OCI-LY3 (cell line): ENCODE data around the gene MOCOS.

Experiments used
- H2AFZ ChIP-seq: fragments of 200-600, 300-600 bp; shearing (Covaris generic); 2 replicates; pipeline ENCODE4 v1.6.0; 2014; ENCODE audit warnings: antibody characterized with exemption, low read depth, low read length
- H3K27ac ChIP-seq: fragments of 200-600, 300-600 bp; sonication (generic); 2 replicates; pipeline ENCODE4 v1.5.1; 2014; ENCODE audit warnings: mild to moderate bottlenecking, low read length, moderate library complexity, mixed read lengths
- H3K27me3 ChIP-seq: fragments of 200-600, 300-600 bp; sonication (generic); 2 replicates; pipeline ENCODE4 v1.6.1; 2014; ENCODE audit warnings: low read depth, low read length, mixed read lengths
- H3K36me3 ChIP-seq: fragments of 200-600, 300-600 bp; sonication (generic); replicated peaks from 2 replicates; pipeline ENCODE3; 2014; ENCODE audit warnings: low read depth, low read length, mixed read lengths
- H3K4me1 ChIP-seq: fragments of 300-600, 200-600 bp; sonication (generic); 2 replicates; pipeline ENCODE4 v1.6.1; 2014; ENCODE audit warnings: low read length, mixed read lengths
- H3K4me2 ChIP-seq: fragments of 200-600, 300-600 bp; sonication (generic); 2 replicates; pipeline ENCODE4 v1.6.1; 2014; ENCODE audit warnings: low read length, mixed read lengths
- H3K4me3 ChIP-seq: fragments of 300-600, 200-600 bp; sonication (generic); 2 replicates; pipeline ENCODE4 v1.5.1; 2014; ENCODE audit warnings: antibody characterized with exemption, mild to moderate bottlenecking, low read length, moderate library complexity
- H3K79me2 ChIP-seq: fragments of 300-600, 200-600 bp; shearing (Covaris generic); 2 replicates; pipeline ENCODE4 v1.6.1; 2014; ENCODE audit warnings: mild to moderate bottlenecking, low read length, mixed read lengths
- H3K9ac ChIP-seq: fragments of 300-600, 200-600 bp; shearing (Covaris generic); 2 replicates; pipeline ENCODE4 v1.6.0; 2014; ENCODE audit warnings: mild to moderate bottlenecking, low read length, moderate library complexity
- H3K9me3 ChIP-seq: fragments of 200-600, 300-600 bp; shearing (Covaris generic); 2 replicates; pipeline ENCODE4 v1.6.1; 2014; ENCODE audit warnings: low read length, mixed read lengths; ENCODE audit not compliant: insufficient read depth
- H4K20me1 ChIP-seq: fragments of 200-600, 300-600 bp; sonication (generic); 2 replicates; pipeline ENCODE4 v1.6.1; 2016; ENCODE audit warnings: low read length, mixed read lengths; ENCODE audit not compliant: insufficient read depth
- EZH2phosphoT487 ChIP-seq: fragments of 200-600 bp; shearing (Covaris generic); IDR thresholded peaks from 2 replicates; pipeline ENCODE4 v1.6.1; 2018; ENCODE audit warnings: antibody characterized with exemption, mixed run types, low read depth
- TF ChIP-seq, protein P1 (sequence below): fragments of 200-600, 300-600 bp; sonication (generic); IDR thresholded peaks from 2 replicates; pipeline ENCODE4 v1.5.1; 2014; ENCODE audit warnings: antibody characterized with exemption, low read length, low read depth

MOCOS gene

DNA sequence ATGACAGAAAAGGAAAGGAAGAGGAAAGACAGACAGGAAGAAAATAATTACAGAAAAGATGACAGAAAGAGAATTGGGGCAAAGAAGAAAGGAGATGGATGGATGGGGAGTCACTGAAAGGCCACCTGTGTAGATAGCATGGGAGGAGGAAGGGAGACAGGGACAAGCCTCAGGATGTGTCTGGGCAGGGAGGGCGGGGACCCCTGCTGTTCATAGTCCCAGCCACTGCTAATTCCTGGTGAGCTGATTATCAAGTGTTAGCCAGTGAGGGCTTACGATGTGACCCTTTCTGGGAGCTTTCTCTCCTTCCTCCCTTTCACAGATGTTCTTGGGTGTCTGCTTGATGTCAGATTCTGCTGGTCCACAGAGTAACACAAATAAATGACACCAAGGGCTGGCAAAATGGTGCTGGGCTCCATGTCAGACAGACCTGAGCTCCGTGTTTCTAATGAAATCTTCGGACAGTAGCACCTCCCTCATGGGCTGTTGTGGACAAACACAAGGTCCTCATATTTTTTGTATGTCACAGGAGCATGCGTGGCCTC is 123.8 kb downstream of the MOCOS start:
- Histone ChIP-seq H3K27ac (no peak overlapping the region), H3K4me1 (no peaks in the 10 kb centered on the region), H3K4me2 (no peak overlapping the region), H3K27me3 (peaks cover 15% of the 10 kb centered on the region), H3K4me3 (no peak overlapping the region), H2AFZ (no peak overlapping the region), H3K9ac (no peak overlapping the region), H3K79me2 (no peaks in the 10 kb centered on the region), H3K9me3 (no peaks in the 10 kb centered on the region), H3K36me3 (no peaks in the 10 kb centered on the region), H4K20me1 (no peaks in the 10 kb centered on the region)
- no peak for TF ChIP-seq EZH2phosphoT487
- TF ChIP-seq, protein P1, sequence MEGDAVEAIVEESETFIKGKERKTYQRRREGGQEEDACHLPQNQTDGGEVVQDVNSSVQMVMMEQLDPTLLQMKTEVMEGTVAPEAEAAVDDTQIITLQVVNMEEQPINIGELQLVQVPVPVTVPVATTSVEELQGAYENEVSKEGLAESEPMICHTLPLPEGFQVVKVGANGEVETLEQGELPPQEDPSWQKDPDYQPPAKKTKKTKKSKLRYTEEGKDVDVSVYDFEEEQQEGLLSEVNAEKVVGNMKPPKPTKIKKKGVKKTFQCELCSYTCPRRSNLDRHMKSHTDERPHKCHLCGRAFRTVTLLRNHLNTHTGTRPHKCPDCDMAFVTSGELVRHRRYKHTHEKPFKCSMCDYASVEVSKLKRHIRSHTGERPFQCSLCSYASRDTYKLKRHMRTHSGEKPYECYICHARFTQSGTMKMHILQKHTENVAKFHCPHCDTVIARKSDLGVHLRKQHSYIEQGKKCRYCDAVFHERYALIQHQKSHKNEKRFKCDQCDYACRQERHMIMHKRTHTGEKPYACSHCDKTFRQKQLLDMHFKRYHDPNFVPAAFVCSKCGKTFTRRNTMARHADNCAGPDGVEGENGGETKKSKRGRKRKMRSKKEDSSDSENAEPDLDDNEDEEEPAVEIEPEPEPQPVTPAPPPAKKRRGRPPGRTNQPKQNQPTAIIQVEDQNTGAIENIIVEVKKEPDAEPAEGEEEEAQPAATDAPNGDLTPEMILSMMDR: no peak

GRCh38 chr18:36312806-36313395 is 125.6 kb downstream of the MOCOS start:
- Histone ChIP-seq H3K79me2 (no peaks in the 10 kb centered on the region), H4K20me1 (no peaks in the 10 kb centered on the region), H3K4me1 (no peaks in the 10 kb centered on the region), H3K27ac (no peak overlapping the region), H3K27me3 (peaks cover 3% of the 10 kb centered on the region; the same call in 1 of the 2 replicates), H3K9me3 (no peaks in the 10 kb centered on the region), H3K9ac (no peak overlapping the region), H3K4me2 (no peak overlapping the region), H2AFZ (no peak overlapping the region), H3K4me3 (no peak overlapping the region), H3K36me3 (no peaks in the 10 kb centered on the region)
- no peak for TF ChIP-seq EZH2phosphoT487
- TF ChIP-seq, protein P1: no peak

- Histone ChIP-seq H3K4me3 (no peak overlapping the region), H3K36me3 (no peaks in the 10 kb centered on the region), H3K27ac (no peak overlapping the region), H4K20me1 (no peaks in the 10 kb centered on the region), H3K27me3 (0 out of 2 replicates have a peak, but pooled peaks cover 3% of the 10 kb centered on the region), H3K79me2 (no peaks in the 10 kb centered on the region), H3K9me3 (no peaks in the 10 kb centered on the region), H2AFZ (no peak overlapping the region), H3K4me1 (no peaks in the 10 kb centered on the region), H3K4me2 (no peak overlapping the region), H3K9ac (no peak overlapping the region)
- no peak for TF ChIP-seq EZH2phosphoT487
- TF ChIP-seq, protein P1: no peak
Measured at GRCh38 chr18:36314098-36314497, 126.8 kb downstream of the MOCOS start.

GRCh38 chr18:36314754-36315153 is 127.5 kb downstream of the MOCOS start:
- Histone ChIP-seq H4K20me1 (no peaks in the 10 kb centered on the region), H3K36me3 (no peaks in the 10 kb centered on the region), H2AFZ (no peak overlapping the region), H3K4me2 (no peak overlapping the region), H3K4me3 (no peak overlapping the region), H3K27ac (no peak overlapping the region), H3K9ac (no peak overlapping the region), H3K4me1 (no peaks in the 10 kb centered on the region), H3K9me3 (no peaks in the 10 kb centered on the region), H3K27me3 (0 out of 2 replicates have a peak, but pooled peaks cover 3% of the 10 kb centered on the region), H3K79me2 (no peaks in the 10 kb centered on the region)
- TF ChIP-seq, protein P1: no peak
- TF ChIP-seq EZH2phosphoT487: no peak
